Tibial nerve (tissue), 4 donors: ENCODE data around the gene FAM83G.
"Not testable (repeated sequence)": the region's sequence is repeated elsewhere in the genome, so short reads cannot be mapped to it uniquely, and the experiment has no call there.

Experiments used
- CTCF ChIP-seq, 5 experiments: fragments of 200-600 bp in 3 of 5; fragments of 450-650 bp in 2 of 5; sonication (generic) in 3 of 5; IDR thresholded peaks; one replicate each; pipeline ENCODE4 v1.5.1; 2016 to 2019; ENCODE audit warnings: antibody characterized with exemption in 5 of 5, mild to moderate bottlenecking in 3 of 5, moderate library complexity in 2 of 5
- EP300 ChIP-seq, 2 donors: sonication (generic); formaldehyde crosslinking; IDR thresholded peaks; one replicate each; pipeline ENCODE4 v1.6.1; 2017; ENCODE audit warnings: antibody characterized with exemption in 2 of 2, mild to moderate bottlenecking in 1 of 2

DNA sequence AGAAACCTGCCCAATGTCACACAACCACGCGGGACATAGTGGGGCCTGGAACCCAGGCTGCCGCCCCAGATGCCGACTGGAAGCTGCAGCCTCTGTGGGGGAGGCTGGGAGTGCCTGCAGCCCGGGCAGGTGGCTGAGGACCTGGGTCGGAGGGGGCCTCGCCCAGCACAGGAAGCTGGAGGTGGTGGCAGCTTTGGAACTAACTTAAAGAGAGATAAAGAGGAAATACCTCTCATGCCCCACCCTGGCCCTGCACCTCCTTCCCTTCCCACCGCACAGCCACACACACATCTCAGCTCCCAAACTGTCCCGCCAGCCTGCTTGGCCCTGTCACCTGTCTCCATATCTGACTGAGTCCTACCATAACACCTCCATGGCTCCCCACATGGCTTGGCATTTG is 35.8 kb upstream of the FAM83G start:
- TF ChIP-seq CTCF, EP300 (IDR thresholded peaks at IDR 0.05): not testable (repeated sequence)
